Endometrial microvascular endothelial cells (primary cell): ENCODE data around the gene PEX14. TPM values are rescaled to one million over a fixed set of nuclear protein-coding genes. Genes with fewer than 3 reads are reported as not detected.

ENCODE experiments used
- in situ Hi-C: cut with HindIII; loops from 2 replicates; pipeline ENCODE4 v1.10.0; 2017; ENCODE audit warnings: low sequenced_read_pairs, low pct_unique_long_range_greater_than_20kb; ENCODE audit errors: inconsistent ontology term
- total RNA-seq: library from RNA; depleted of rRNA; stranded (reverse); fragments of >200 nt; gene quantifications from one replicate; pipeline ENCODE4 v1.2.3, GENCODE V29; 2015; ENCODE audit errors: inconsistent ontology term

PEX14 gene
- total RNA-seq, 1 donor from 2014 or later = 28.6 TPM

- in situ Hi-C loops = no loop called here
These were observed 57.6 kb downstream of the PEX14 start for GRCh38 chr1:10532362-10532761.

- in situ Hi-C loops = no loop called here
These were observed 59.8 kb downstream of the PEX14 start for GRCh38 chr1:10534519-10534918.

DNA sequence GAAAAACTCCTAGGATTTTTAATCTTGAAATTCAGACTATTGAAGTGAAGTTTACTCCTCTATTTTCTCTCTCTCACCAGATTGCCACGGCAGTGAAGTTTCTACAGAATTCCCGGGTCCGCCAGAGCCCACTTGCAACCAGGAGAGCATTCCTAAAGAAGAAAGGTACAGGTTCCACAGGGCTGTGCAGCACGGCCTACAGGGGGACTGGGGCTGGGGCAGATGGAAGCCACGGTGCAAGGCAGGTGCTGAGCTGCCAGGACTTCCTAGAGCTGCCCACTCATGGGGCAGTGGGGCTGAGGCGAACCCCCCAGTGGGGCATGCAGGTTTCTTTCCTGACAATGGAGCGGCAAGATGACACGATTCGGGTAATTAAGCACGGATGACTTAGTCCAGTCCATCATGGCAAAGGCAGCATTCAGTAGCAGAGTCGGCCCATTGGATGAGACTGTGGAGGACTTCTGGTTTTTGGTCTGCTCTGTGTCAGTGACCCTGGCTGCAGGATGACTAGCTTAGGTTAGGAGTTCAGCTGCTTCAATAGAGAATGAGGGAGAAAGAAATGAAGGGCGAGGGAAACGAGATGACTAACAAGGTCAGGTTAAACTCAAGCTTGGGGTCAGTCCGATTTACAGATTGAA is 61.5 kb downstream of the PEX14 start:
- in situ Hi-C loops = no loop called here

DNA sequence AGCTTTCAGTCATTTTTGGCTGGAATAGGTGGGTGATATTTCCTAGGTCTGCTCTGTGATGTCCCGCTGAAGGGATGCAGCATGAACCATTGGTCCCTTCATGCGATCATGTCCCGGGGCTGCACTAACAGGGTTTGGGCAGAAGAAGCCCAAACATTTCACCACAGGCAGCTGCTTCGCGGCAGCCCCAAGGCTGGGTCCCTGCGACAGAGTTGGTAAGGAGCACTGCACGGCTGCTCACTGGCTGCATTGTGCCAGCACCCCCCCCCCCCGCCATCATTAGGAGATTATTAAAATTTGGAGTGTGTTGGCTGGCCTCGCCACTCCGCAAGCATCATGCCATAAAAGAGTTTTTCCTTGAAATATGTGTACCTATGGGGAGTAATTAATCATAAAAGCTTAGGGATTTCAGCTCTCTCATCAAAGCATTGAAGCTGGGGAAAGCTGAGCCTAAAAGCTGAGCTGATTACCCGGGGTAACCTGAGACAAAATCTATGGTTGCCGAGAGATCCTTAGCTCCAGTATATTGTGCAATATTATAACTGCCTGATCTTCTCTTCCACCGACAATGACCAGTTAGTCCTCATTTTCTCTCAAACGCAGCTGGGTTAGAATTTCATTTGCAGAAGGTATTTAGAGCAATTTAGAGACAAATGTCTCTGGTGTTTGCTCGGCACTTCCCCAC is 62.5 kb downstream of the PEX14 start:
- in situ Hi-C loops = no loop called here

- in situ Hi-C loops = no loop called here
These were observed 64.1 kb downstream of the PEX14 start for GRCh38 chr1:10538646-10539355.

DNA sequence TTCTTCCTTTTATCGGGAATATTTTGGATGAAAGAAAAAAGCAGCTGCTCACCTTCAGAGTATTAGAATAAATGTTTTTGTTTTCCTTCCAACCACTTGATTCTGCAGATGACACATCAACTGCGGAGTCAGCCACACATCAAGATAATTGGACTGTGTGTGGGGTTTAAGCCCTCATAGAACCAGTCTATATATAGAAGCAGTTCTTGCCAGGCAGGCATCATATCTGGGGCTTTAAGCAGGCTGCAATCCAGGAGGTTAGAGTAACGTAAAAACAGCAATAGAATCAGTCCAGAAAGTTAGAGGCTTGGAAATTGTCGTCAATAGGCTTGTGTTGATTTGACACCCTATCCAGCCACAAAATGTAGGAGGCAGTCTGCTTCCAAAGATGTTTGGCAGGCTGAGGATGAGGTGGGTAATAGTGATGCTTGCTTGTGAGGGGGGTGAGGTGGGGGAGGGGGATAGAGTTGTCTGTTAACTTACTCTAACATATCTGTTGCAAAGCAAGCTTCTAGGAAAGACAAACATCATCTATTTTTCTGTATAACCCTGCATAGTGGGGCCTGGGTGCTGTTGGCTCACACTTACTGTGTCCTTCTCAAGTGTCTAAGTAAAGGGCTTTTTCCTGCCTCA is 64.8 kb downstream of the PEX14 start:
- in situ Hi-C loops = no loop called here

DNA sequence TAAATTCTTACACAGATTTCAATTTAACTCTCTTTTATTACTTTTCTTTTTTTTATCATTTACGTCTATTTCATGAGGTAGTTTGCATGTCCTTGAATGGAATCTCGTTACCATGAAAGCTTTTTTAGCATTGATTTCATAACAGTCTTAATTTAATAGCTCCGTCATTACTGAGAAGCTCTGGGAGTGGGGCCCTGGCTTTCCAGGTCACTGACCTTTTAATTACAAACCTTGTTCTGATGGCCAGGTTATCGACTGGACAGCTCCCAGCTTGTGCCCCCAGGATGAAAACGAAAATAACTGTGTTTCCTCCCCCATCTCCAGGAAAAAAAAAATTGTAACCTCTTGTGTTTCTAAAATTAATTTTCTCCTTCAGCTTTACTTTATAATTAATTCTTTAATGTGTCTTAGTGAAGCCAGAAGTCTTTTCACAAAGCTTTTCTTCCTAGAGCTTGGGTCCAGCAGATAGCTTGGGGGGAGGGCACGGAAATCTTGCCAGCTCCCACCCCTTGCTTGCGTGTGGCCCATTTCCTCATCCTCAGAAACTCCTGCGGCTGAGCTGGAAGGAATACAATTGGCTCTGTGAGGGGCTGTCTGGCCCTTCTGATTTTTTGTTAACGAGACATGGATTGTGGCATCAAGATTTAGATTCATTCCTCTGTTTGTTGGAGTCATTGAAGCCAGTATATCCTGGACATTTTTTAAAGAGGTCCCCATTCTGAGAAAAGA is 65.7 kb downstream of the PEX14 start:
- in situ Hi-C loops = no loop called here

- in situ Hi-C loops = no loop called here
These were observed 66.5 kb downstream of the PEX14 start for GRCh38 chr1:10541286-10541685.

DNA sequence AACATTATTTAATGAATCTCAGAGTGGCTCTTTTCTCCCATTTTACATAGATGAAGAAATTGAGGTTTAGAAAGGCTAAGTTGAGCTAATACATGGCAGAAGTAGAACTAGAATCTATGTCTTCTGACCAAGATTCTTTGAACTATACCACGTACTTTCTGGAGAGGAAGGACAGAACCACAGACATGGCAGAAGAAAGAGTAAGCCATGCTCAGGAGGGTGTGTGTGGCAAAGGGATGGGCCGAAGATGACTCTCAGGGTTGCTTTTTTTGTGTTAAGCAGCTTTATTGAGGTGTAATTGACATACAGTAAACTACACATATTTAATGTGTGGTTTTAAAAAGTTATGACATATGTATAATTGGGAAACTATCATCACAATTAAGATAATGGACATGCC is 69.5 kb downstream of the PEX14 start:
- in situ Hi-C loops = no loop called here

GRCh38 chr1:10546896-10547295 is 72.1 kb downstream of the PEX14 start:
- in situ Hi-C loops = no loop called here

GRCh38 chr1:10549904-10550664 is 75.3 kb downstream of the PEX14 start:
- in situ Hi-C loops = no loop called here

DNA sequence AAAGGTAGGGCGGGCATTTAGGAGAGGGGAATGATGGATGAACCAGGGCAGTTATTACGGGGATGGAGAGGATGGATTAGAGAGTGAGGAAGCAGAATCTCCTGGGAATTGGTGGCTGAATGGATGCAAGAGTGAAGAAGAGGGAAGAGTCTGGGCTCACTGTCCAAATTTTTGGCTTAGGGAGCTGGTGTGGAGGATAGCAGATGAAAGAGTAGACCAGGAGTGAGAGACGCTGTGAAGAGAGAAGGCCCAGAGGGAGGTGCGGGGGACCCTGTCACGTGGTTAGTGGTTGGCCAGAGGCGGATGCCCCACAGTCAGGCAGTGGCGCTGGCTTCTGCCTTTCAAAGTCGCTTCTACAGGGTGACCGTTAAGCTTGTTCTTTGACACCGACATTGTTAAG is 78.4 kb downstream of the PEX14 start:
- in situ Hi-C loops = no loop called here

GRCh38 chr1:10555635-10556429 is 81.1 kb downstream of the PEX14 start:
- in situ Hi-C loops = no loop called here

- in situ Hi-C loops = no loop called here
These were observed 81.8 kb downstream of the PEX14 start for GRCh38 chr1:10556430-10557005.

- in situ Hi-C loops = no loop called here
These were observed 83.0 kb downstream of the PEX14 start for GRCh38 chr1:10557714-10558113.

- in situ Hi-C loops = no loop called here
These were observed 84.6 kb downstream of the PEX14 start for GRCh38 chr1:10559386-10559785.

GRCh38 chr1:10561497-10561896 is 86.7 kb downstream of the PEX14 start:
- in situ Hi-C loops = no loop called here
